Ammon's horn (tissue), 1 donor: ENCODE results near the gene NECAP2.
"Not testable (repeated sequence)": the region's sequence is repeated elsewhere in the genome, so short reads cannot be mapped to it uniquely, and the experiment has no call there.

Experiments used
- DNase-seq: peaks from one replicate; pipeline ENCODE4 v3.0.0-alpha.2; 2016; ENCODE audit warnings: low spot score

The NECAP2 gene

DNA sequence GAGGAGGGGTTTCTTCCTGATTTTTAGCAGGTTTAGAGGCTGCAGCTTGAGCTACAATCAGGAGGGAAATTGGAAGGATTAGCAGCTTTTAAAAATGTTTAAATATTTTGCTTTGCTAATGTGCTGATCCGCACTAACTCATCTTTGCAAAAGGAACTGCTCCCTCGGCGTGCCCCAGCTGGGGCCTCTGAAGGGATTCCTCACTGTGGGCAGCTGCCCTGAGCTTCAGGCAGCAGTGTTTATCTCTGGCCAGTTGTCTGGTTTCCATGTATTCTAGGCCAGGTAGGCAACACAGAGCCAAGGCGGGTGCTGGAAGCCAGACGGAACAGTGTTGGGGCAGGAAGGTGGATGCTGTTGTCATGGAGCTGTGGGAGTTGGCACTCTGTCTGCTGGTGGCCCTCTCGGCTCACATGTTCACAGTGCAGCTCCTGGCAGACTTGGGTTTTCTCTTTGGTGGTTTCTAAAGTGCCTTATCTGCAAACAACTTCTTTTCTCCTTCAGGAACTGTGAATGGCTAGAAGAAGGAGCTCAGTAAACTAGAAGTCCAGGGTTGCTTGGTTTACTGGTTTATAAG is 18.9 kb downstream of the NECAP2 start:
- DNase-seq: peak; percentile 74

DNA sequence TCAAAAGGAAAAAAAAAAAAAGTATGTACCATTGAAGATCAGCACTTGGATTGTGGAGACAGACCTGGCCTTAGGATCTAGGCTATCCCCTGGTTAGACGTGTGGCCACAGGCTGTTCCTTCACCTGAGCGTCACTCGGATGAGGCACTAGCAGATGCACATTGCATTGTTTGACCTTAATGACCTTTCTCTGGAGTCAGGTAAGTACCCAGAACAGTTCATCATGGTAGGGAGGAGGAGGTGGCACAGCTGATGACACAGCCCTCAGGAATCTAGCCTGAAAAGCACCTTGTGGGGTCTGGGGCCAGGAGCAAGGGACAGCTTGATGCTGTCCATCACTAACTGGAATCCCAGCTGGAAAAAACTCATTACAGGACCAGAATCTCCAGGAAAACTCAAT is 21.2 kb downstream of the NECAP2 start:
- no peak for DNase-seq

DNA sequence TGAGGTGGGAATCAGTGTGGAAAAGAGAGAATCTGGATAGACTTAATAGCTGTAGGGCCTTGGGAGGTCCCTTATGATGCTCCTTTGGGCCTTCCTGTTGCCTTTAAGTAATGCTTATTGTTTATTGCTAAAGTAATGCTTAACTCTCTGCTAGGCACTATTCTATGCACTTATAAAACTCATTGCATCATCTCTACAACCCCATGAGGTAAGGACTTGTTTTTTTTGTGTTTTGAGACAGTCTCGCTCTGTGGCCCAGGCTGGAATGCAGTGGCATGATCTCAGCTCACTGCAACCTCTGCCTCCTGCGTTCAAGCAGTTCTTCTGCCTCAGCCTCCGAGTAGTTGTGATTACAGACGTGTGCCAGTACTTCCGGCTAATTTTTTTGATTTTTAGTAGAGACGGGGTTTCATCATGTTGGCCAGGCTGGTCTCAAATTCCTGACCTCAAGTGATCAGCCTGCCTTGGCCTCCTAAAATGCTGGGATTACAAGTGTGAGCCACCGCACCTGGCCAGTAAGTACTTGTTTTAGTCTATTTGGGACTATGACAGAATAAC is 22.3 kb downstream of the NECAP2 start:
- no peak for DNase-seq

DNA sequence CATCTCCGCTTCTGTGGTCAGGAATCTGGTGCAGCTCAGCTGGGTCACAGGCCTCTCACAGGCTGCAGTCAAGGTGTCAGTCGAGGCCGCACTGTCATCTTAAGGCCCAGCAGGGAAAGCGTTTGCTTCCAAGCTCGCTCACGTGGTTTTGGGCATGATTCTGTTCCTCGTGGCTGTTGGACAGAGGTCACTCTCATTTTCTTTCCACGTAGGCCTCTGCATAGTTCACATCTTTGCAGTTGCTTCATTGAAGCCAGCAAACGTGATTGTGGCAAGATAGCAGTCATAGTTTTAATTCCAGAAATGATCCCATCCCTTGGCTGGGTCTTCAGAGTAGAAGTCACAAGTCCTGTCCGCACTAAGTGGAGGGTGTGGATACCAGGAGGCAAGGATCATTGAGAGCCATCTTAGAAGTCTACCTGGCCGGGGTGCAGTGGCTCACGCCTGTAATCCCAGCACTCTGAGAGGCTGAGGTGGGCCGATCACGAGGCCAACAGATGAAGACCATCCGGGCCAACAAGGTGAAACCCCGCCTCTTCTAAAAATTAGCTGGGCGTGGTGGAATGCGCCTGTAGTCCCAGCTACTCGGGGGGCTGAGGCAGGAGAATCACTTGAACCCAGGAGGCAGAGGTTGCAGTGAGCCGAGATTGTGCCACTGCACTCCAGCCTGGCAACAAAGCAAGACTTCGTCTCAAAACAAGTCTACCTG is 24.5 kb downstream of the NECAP2 start:
- DNase-seq: no peak

DNA sequence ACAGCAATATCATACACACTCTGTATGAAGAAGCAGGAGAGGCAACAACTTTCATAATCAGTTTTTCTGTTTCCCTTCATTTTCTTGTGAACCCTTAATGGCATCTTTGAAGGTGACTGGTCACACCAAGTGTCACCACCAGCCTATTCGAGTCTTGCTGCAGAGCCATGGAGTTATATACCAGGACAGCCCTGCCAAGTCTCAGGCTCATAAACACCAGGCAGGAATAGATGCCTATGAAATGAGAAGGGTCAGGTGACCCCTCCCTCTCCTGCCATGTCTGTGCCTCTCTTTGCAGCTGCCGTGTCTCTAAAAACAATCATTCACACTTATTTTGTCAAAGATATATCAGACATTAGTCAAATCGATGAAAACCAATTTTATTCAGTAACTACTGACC is 28.0 kb downstream of the NECAP2 start:
- no peak for DNase-seq

DNA sequence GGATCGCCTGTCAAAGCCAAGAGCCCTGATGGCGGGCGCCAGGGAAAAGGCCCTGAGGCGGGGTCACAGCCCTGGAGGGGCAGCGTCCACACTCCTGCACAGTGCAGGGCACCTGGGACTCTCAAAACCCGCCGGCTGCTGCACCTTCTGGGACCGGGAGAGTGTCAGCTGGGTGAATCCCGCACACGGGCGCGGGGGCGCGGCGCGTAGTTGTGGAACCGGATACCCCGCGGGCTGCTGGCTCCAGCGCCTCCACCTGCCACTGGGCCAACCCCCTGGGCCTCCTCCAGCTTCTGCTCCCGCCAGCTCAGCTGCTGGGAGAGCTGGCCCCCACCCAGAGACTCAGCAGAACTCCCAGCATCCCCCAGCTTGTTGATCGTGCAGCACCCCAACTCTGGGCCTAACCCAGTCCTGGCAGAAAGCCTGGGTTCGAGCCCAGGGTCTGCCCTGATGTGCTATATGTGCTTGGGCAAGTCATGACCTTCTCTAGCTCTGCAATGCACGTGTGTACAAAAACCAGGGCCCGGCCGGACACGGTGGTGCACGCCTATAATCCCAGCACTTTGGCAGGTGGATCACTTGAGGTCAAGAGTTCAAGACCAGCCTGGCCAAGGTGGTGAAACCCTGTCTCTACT is 33.8 kb downstream of the NECAP2 start:
- DNase-seq: no peak

DNA sequence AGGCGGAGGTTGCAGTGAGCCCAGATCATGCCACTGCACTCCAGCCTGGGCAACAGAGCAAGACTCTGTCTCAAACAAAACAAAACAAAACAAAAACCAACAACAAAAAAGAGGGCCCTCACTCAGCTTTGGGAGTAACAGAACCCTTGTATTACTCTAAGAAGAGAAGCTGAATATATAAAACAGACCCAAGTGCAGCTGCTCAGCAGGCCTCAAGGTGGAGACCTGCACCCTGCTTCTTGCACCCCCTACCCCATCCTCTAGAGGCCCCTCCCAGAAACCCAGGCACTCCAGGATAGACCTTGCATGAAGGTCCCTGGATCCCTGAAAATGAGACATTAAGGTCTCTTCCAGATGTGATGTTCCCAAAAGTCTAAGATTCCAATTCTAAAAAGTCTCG is 34.4 kb downstream of the NECAP2 start:
- not testable (repeated sequence) for DNase-seq

DNA sequence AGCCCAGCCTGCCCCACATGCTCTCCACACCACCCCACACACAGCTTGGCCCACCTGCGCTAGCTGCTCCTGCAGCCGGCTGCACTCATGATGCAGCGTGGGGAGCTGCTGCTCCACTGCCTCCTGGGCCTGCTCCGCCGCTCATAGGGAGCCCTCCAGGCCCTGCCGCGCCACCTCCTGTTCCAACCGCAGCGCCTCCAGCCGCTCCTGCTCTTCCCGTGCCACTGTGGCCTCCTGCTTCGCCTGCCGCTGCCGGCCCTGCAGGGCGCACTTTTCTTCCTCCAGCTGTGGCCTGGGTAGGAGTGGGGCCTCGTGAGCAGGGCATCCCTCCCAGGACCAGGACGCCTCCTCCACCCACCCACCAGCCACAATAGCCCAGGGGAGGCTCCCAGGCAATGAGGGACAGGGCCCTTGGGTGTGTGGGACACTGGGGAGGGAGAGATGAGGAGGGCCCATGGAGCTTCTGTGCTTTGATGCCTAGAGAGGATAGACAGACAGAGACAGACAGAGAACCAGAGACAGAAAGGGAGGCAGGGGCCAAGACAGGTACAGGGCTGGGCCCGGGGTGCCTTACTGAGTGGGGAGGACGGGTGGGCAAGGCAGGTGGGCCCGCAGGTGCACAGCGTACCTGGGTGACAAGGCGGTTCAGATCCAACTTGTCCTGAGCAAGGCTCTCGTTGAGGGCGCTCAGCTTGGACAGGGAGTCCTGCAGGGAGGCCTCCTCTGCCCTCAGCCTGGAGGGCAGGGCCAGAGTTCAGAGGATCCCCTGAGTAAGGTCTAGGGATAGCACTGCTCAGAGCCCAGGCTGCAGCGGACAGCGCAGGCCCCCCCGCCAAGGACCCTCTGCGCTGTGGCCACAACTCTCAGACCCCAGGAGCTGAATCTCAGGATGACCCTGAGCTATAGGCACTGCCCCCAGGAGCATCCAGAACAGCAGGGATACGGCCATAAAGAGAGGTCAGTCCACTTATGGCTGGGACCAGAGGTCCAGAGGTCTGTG is 35.5 kb downstream of the NECAP2 start:
- not testable (repeated sequence) for DNase-seq

DNA sequence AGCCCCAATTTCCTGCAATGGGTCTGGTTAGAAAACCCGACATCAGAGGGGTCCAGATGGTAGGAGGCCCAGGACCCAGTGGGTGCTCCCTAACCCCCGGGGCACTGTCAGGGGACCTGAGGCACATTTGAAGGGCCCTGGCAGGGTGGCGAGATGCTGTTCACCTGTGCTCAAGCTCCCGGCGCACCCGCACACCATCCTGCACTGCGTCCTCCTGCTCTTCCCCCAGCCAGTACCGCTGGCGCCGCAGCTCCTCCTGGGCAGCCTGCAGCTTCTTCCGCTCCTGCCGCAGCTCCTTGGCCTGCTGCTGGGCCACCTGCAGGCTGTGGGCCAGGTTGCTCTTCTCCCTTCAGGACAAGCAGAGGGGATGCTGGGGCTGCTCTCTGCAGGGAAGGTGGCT is 37.6 kb downstream of the NECAP2 start:
- DNase-seq: no peak

DNA sequence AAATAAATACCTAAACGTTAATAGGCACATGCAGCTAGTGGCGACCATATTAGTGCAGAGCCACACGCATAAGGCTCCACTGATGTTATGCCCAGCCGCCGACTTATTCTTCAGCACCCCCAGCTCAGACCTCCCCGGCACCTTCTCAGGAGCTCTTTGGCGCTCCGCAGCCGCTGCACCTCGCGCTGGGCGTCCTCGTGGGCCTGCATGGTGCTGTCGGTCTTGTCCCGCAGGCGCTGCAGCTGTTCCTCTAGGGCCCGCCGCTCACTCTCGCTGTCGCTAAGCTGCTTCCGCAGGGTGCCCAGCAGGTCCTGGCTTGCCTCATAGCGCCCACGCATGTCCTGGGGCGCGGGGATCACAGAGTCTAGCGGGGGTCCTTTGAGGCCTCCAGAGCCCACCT is 42.6 kb downstream of the NECAP2 start:
- not testable (repeated sequence) for DNase-seq

DNA sequence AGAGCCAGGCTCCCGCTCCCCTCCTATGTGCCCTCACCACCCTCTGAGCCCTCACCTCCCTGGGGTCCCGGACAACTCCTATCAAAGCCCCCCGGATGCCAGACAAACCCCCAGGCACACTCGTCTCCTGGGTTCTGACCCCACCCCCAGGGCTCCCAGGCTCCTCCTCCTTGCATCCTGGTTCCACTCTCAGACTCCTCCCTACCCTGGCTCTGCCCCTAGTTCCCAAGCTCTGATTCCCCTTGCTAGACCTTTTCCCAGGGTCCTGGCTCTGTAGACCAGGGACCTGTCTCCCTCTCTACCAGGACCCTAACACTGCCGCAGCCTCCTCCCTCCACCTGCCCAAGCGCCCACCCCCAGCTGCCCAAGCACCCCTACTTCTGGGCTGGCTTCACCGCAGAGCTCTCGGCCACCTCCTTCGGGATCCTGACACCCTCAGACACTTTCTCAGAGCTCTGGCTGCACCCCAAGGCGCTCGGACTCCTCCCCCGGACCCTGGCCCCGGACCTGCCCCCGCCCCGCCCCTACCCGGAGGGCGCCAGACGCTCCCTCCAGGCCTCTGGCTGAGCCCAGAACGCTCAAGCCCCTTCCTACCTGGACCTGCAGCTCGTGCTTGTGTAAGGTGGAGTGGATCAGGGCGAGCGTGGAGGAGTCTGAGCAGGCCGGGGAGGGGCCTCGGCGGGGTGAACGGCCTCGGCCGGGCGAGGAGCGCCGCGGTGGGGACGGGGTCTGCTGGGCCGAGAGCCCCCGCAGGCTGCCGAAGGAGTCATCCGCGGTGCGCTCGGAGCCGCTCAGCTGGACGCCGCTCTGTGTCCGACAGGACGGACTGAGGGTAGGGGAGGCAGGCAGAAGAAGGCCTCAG is 43.3 kb downstream of the NECAP2 start:
- not testable (repeated sequence) for DNase-seq

DNA sequence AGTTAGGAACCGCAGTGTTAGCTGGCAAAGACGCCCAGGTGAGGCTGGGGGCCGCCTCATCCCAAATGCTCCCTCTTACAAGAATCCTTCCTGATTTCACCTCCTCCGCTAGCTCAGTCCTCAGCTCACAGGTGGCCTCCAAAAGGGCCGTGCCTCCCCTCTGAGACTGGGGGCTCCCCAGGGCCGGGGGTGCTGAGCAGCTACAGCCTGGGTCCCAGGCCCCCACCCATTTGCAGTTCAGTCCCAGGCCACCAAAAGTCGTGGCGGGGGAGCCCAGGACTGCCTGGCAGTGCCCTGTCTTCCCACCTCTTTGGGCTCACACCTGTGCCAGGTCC is 43.9 kb downstream of the NECAP2 start:
- DNase-seq: no peak

DNA sequence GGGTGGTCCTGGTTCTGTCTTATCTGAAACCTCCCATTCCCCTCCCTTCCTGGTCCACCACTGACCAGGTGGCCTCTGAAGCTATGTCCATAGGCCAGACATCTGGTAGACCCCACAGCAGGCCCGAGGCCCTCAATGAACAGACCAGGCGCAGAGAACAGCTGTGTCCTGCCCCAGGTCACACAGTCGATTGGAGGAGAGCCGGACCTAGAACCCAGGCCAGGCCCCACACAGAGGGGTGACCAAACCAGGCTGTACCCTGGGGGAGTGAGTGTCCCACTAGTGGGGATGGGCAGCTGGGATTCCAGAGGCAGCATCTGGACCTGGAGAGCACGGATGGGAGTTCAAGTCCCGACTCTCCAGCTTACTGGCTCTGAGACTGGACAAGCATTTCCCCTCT is 44.4 kb downstream of the NECAP2 start:
- no peak for DNase-seq

DNA sequence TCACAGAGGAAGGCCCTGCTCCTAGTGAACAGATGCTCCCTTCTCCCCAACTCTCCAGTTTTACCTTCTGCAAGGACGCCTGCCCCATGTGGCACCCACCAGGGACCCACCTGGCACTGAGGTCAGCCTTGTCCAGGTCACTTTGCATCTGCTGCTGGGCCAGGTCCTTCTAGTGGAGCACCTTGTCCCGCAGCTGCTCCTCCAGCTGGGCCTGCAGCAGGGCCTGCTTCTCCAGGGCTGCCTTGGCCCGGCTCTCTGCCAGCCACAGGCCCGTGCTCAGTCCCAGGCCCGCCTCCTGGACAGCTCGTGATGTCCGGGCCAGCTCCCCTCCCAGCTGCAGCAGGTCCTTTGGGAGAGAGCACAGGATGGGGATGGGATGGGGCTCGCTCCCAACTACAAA is 45.8 kb downstream of the NECAP2 start:
- DNase-seq: not testable (repeated sequence)

DNA sequence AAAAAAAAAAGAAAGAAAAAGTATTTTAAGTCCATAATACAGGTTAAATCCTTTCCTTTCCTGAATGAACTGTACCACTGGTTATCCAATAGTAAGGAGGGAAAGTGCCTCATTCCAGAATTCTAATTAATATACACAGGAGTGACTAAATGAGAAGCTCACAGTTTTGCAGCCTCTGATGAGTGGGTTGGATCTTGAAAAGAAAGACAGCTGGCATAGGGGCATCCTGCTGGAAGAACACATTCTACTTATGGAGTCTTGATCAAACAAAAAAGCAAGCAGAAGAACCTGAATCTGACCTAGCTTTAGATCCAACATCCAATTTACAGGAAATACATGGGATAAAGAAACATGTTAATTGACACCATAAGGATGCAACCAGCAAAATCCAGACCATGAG is 46.5 kb downstream of the NECAP2 start:
- DNase-seq: not testable (repeated sequence)

DNA sequence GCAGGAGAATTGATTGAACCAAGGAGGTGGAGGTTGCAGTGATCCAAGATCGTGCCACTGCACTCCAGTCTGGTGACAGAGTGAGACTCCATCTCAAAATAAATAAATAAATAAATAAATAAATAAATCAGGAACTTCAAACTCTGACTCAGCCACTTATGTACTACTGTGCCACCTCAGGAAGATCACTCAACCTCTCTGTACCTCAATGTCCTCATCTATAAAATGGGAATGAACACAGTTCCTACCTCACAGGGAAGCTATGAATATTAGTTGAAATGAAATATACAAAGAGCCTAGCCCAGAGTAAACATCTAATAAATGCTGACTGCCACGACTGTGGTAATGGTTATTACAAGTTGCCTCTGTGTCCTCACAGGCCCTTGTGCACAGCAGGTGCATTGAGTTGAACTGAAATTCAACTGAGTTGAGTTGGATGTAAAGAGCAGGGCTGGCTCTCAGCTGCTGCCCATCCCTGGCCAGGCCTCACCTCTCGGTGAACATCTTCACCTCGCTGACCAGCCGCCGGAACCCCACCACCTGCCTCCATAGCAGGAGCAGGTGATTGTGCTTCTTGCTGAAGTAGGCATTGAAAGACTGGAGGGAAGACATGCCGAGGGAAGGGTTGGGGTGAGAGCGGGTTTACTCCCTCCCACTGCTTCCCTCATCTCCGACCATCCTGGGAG is 48.8 kb downstream of the NECAP2 start:
- not testable (repeated sequence) for DNase-seq

DNA sequence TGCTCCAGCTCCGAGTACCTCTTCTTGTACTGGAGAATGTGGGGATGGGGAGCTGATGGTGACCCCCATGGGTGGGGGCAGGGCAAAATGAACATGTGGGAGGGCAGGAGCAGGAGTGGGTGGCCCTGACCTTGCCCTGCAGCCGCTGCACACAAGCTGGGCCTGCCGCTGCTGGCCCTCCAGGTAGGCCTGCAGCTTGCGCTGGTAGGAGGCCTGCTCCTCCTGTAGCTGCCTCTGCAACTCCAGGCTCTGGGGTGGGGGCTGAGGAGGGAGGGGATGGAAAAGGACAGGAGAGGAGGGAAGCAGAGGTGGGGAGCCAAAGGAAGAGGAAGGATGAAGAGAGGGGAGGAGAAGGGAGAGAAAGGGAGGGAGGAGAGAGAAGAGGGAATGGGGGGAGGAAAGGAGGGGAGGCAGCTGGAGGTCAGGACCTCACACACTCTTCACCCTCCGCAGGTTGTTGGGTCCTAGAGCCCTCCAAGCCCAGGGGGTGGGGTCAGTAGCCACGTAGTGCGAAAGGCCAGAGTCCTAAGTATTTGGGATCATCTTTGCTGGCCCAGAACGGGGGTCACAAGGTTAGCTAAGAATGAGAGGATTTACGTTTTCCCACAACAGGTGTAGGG is 50.6 kb downstream of the NECAP2 start:
- DNase-seq: no peak

DNA sequence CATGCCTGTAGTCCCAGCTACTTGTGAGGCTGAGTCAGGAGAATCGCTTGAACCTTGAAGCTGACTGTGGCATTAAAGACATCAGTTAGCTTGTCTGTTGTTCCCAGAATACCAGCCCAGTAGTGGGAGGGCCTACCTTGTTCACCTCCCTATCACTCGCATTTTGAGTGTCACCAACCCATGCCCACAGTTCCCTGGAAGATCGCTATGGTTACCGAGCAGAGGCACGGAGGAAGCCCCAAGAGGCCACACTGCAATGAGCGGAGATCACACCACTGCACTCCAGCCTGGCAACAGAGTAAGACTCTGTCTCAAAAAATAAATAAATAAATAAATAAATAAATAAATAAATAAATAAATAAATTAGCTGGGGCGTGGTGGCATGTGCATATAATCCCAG is 52.4 kb downstream of the NECAP2 start:
- not testable (repeated sequence) for DNase-seq

DNA sequence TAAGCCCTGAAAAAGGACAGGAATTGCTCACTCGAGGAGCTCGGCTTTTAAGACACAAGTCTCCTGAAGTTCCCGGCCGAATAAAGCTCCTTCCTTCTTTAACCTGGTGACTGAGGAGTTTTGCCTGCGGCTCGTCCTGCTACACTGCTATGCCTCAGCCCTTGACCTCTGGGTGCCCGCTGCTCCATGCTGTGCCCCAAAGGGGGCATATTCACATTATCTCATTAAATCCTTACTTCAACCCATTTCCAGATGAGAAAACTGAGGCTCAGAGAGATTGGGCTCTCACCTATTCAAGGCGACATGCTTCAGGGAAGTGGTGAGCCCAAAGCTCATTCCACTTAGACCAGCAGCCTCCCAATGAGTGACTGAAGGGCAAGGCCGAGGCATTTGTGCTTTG is 53.2 kb downstream of the NECAP2 start:
- DNase-seq: not testable (repeated sequence)

DNA sequence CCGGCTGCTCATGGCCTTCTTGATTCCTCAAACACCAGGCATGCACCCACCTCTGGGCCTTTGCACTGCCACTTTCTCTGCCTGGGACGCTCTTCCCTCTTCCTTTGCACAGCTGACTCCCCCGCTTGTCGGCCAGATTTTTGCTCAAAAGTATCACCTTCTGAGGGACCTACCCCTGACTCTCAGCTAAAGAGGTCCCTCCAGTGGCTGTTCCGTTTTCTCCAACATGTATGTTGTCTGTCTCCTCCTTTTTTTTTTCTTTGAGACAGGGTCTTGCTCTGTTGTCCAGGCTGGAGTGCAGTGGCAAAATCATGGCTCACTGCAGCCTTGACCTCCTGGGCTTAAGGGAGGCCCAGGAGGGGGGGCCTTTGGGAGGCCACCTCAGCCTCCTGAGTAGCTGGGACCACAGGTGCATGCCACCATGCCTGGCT is 57.0 kb downstream of the NECAP2 start:
- DNase-seq: not testable (repeated sequence)
